IPS-18c (cell line): ENCODE measurements around the gene SSC5D.

Experiments used
- H3K4me3 ChIP-seq: 2 replicates; pipeline ENCODE4 v1.7.0; 2013; ENCODE audit warnings: low read depth, mild to moderate bottlenecking, low read length, moderate library complexity; ENCODE audit not compliant: insufficient read depth
- H3K9me3 ChIP-seq: one replicate; pipeline ENCODE4 v1.6.1; 2013; ENCODE audit warnings: mild to moderate bottlenecking, low read length, moderate library complexity; ENCODE audit not compliant: control insufficient read depth, insufficient read depth

SSC5D gene

GRCh38 chr19:55452749-55453346 lies 35.4 kb upstream of the SSC5D start:
- Histone ChIP-seq H3K4me3 (peak overlapping the region; percentile 34; the same call in 1 of the 2 replicates), H3K9me3 (no peaks in the 10 kb centered on the region)

GRCh38 chr19:55453511-55454260 lies 34.5 kb upstream of the SSC5D start:
- no peaks in the 10 kb centered on the region for H3K9me3 ChIP-seq
- H3K4me3 ChIP-seq: no peak overlapping the region

GRCh38 chr19:55454787-55455243 lies 33.4 kb upstream of the SSC5D start:
- no peak overlapping the region for H3K4me3 ChIP-seq
- H3K9me3 ChIP-seq: no peaks in the 10 kb centered on the region

- H3K4me3 ChIP-seq: no peak overlapping the region
- H3K9me3 ChIP-seq: no peaks in the 10 kb centered on the region
These were observed 32.5 kb upstream of the SSC5D start for GRCh38 chr19:55455576-55456235.

GRCh38 chr19:55456347-55456746 lies 31.9 kb upstream of the SSC5D start:
- no peak overlapping the region for H3K4me3 ChIP-seq
- H3K9me3 ChIP-seq: no peaks in the 10 kb centered on the region

- no peak overlapping the region for H3K4me3 ChIP-seq
- H3K9me3 ChIP-seq: no peaks in the 10 kb centered on the region
These were observed 30.4 kb upstream of the SSC5D start for GRCh38 chr19:55457683-55458457.

- H3K4me3 ChIP-seq: no peak overlapping the region
These were observed 28.7 kb upstream of the SSC5D start for GRCh38 chr19:55459551-55459949.

GRCh38 chr19:55459950-55460657 lies 28.1 kb upstream of the SSC5D start:
- H3K9me3 ChIP-seq: no peaks in the 10 kb centered on the region
- peak overlapping the region; percentile 86; the same call in 1 of the 2 replicates for H3K4me3 ChIP-seq

More at GRCh38 chr19:55459551-55459949, 28.7 kb upstream of the SSC5D start:
- no peaks in the 10 kb centered on the region for H3K9me3 ChIP-seq

GRCh38 chr19:55460670-55461258 lies 27.5 kb upstream of the SSC5D start:
- no peaks in the 10 kb centered on the region for H3K9me3 ChIP-seq
- H3K4me3 ChIP-seq: peak overlapping the region; percentile 86

GRCh38 chr19:55461259-55461973 lies 26.8 kb upstream of the SSC5D start, which contains the start of gene ISOC2:
TSS of gene ISOC2 (minus strand) at chr19:55461642. CDS start at chr19:55456486, 5,156 bp downstream.
- peak within 1 kb of the TSS; percentile 86 for H3K4me3 ChIP-seq
- H3K9me3 ChIP-seq: no peaks in the 10 kb centered on the region

- Histone ChIP-seq H3K4me3 (peak overlapping the region; percentile 34), H3K9me3 (no peaks in the 10 kb centered on the region)
These were observed 26.1 kb upstream of the SSC5D start for GRCh38 chr19:55461974-55462626.

GRCh38 chr19:55462722-55463121 lies 25.5 kb upstream of the SSC5D start:
- Histone ChIP-seq H3K9me3 (no peaks in the 10 kb centered on the region), H3K4me3 (no peak overlapping the region)

GRCh38 chr19:55463583-55464031 lies 24.6 kb upstream of the SSC5D start:
- no peak overlapping the region for H3K4me3 ChIP-seq
- H3K9me3 ChIP-seq: no peaks in the 10 kb centered on the region

GRCh38 chr19:55464039-55464661 lies 24.1 kb upstream of the SSC5D start:
- H3K4me3 ChIP-seq: peak overlapping the region; percentile 9; the same call in 1 of the 2 replicates
- H3K9me3 ChIP-seq: no peaks in the 10 kb centered on the region

GRCh38 chr19:55464662-55465054 lies 23.6 kb upstream of the SSC5D start, which contains the start of gene C19orf85:
TSS of gene C19orf85 (minus strand) at chr19:55464751. CDS start at chr19:55464554, 197 bp downstream.
- H3K9me3 ChIP-seq: no peaks in the 10 kb centered on the region
- peak within 1 kb of the TSS; percentile 20 for H3K4me3 ChIP-seq
